Brain microvascular endothelial cell (primary cell): ENCODE results near the gene FYB1.

ENCODE experiments used
- DNase-seq: peaks from one replicate; pipeline ENCODE4 v3.0.0-alpha.2; 2020
- H3K27ac ChIP-seq: fragments of 250-450 bp; sonication (Bioruptor Pico); 2 replicates; pipeline ENCODE4 v1.5.1; 2020; ENCODE audit warnings: mild to moderate bottlenecking, moderate library complexity
- H3K27me3 ChIP-seq: fragments of 250-450 bp; sonication (Bioruptor Pico); replicated peaks from 2 replicates; pipeline ENCODE4 v1.5.1; 2020; ENCODE audit warnings: mild to moderate bottlenecking
- H3K36me3 ChIP-seq: fragments of 250-450 bp; sonication (Bioruptor Pico); replicated peaks from 2 replicates; pipeline ENCODE4 v1.5.1; 2020; ENCODE audit warnings: mild to moderate bottlenecking
- H3K4me3 ChIP-seq: 2 replicates; pipeline ENCODE4 v1.5.1; 2011; ENCODE audit warnings: low read depth, mild to moderate bottlenecking, control low read depth, low read length, moderate library complexity
- CTCF ChIP-seq: IDR thresholded peaks from 2 replicates; pipeline ENCODE4 v1.5.1; 2011; ENCODE audit warnings: low read depth, mild to moderate bottlenecking, moderate library complexity, low read length, control low read depth, inconsistent platforms; ENCODE audit errors: missing control alignments
- in situ Hi-C: cut with HindIII; loops from 2 replicates; pipeline ENCODE4 v1.10.0; 2017; ENCODE audit warnings: low sequenced_read_pairs, low pct_ligation_motif_present

FYB1 gene

GRCh38 chr5:39093352-39093751, 126.0 kb downstream of the FYB1 start:
- Histone ChIP-seq H3K4me3 (no peak overlapping the region), H3K27me3 (no peaks in the 10 kb centered on the region), H3K36me3 (no peaks in the 10 kb centered on the region), H3K27ac (peak overlapping the region; percentile 36)
- in situ Hi-C loops = no loop called here
- TF ChIP-seq CTCF = no peak
- DNase-seq = peak; percentile 36

- no peaks in the 10 kb centered on the region for H3K36me3 ChIP-seq
- H3K27me3 ChIP-seq = no peaks in the 10 kb centered on the region
- in situ Hi-C loops = no loop called here
- no peak for TF ChIP-seq CTCF
- DNase-seq = no peak
- H3K27ac ChIP-seq = peak overlapping the region; percentile 36
- no peak overlapping the region for H3K4me3 ChIP-seq
Measured at GRCh38 chr5:39092581-39093351, 126.6 kb downstream of the FYB1 start.

GRCh38 chr5:39091940-39092580, 127.3 kb downstream of the FYB1 start:
- no peak for DNase-seq
- Histone ChIP-seq H3K27ac (no peak overlapping the region), H3K27me3 (no peaks in the 10 kb centered on the region), H3K36me3 (no peaks in the 10 kb centered on the region), H3K4me3 (no peak overlapping the region)
- no peak for TF ChIP-seq CTCF
- in situ Hi-C loops = no loop called here

GRCh38 chr5:39083968-39084367, 135.4 kb downstream of the FYB1 start:
- Histone ChIP-seq H3K27ac (no peak overlapping the region), H3K27me3 (no peaks in the 10 kb centered on the region), H3K4me3 (no peak overlapping the region), H3K36me3 (no peaks in the 10 kb centered on the region)
- in situ Hi-C loops = no loop called here
- DNase-seq = no peak
- TF ChIP-seq CTCF = no peak

- no peak for DNase-seq
- TF ChIP-seq CTCF = no peak
- in situ Hi-C loops = no loop called here
- Histone ChIP-seq H3K36me3 (no peaks in the 10 kb centered on the region), H3K27ac (no peak overlapping the region), H3K27me3 (no peaks in the 10 kb centered on the region), H3K4me3 (no peak overlapping the region)
Measured at GRCh38 chr5:39082995-39083394, 136.4 kb downstream of the FYB1 start.
